Ovary (tissue), 9 donors: ENCODE measurements around the gene TNFRSF19. TPM values are rescaled to one million over a fixed set of nuclear protein-coding genes. Genes with fewer than 3 reads are reported as not detected.
A peak's percentile ranks its signal among the peaks of the same experiment; 100 is the strongest.

Experiments
- DNase-seq, 5 donors: peaks; one replicate each; pipeline ENCODE4 v3.0.0-alpha.2; 2019 to 2020
- H3K27ac ChIP-seq, 2 donors: fragments of 200-600 bp; one replicate each; pipeline versions ENCODE4 v1.5.1 to v1.8.0; 2019 to 2022
- H3K27me3 ChIP-seq: fragments of 200-600 bp; one replicate; pipeline ENCODE4 v1.8.0; 2022
- H3K36me3 ChIP-seq: fragments of 200-600 bp; sonication (generic); one replicate; pipeline ENCODE4 v1.5.1; 2019
- H3K4me1 ChIP-seq: one replicate; pipeline ENCODE4 v1.8.1; 2013; ENCODE audit warnings: mild to moderate bottlenecking, moderate library complexity; ENCODE audit not compliant: insufficient read depth
- H3K4me3 ChIP-seq: fragments of 200-600 bp; sonication (generic); one replicate; pipeline ENCODE4 v1.5.1; 2017
- H3K9me3 ChIP-seq, 2 donors: fragments of 200-600 bp in 1 of 2; sonication (generic) in 1 of 2; one replicate each; pipeline versions ENCODE4 v1.5.1 to v1.8.1; 2013 to 2019; ENCODE audit warnings: mild to moderate bottlenecking in 1 of 2, moderate library complexity in 1 of 2
- CTCF ChIP-seq, 3 donors: fragments of 450-650 bp in 2 of 3; fragments of 200-600 bp in 1 of 3; IDR thresholded peaks; one replicate each; pipeline versions ENCODE4 v1.5.1 to v1.8.0; 2016 to 2022; ENCODE audit warnings: antibody characterized with exemption in 3 of 3, mild to moderate bottlenecking in 1 of 3
- EP300 ChIP-seq: sonication (generic); formaldehyde crosslinking; IDR thresholded peaks from one replicate; pipeline ENCODE4 v1.6.1; 2017; ENCODE audit warnings: antibody characterized with exemption
- POLR2A ChIP-seq: fragments of 450-650 bp; IDR thresholded peaks from one replicate; pipeline ENCODE4 v1.6.1; 2017; ENCODE audit warnings: antibody characterized with exemption, mild to moderate bottlenecking, moderate library complexity
- WGBS, 3 donors: extraction: QIAGEN DNeasy Blood & Tissue Kit in 1 of 3; methylation state at CpG; one replicate each; pipeline versions ENCODE4 v1.1.5 to v1.1.7; 2013 to 2017; 5-methylcytosine and 5-hydroxymethylcytosine counted together
- intact Hi-C, 4 donors: fragments of 100-400 bp; cut with DNase I; formaldehyde crosslinking; loops; one replicate each; pipeline versions ENCODE4 v1.11.0 to v1.15.1; 2022 to 2023
- polyA plus RNA-seq, 2 donors: library from polyadenylated mRNA; stranded (reverse); fragments of 200-250 nt in 1 of 2; fragments of 350-450 nt in 1 of 2; fragmentation: Illumina TruSeq in 1 of 2; extraction: RNeasy Lipid Tissue Mini Kit (QIAGEN cat#74804) in 1 of 2; gene quantifications; one replicate each; pipeline ENCODE4 v1.2.3, GENCODE V29; 2013 to 2014
- total RNA-seq, 7 donors: library from RNA; depleted of rRNA in 2 of 7; stranded (reverse); fragments of >200 nt in 2 of 7; fragmentation: NEBNext Ultra II Directional in 3 of 7; extraction: Animal tissue kit (Norgen Biotek cat#: 25700) in 3 of 7; gene quantifications; one replicate each; pipeline versions ENCODE4 v1.1.0 to v1.2.4, GENCODE V29; 2016 to 2023
- donor health status: DM: no; HTN: no; CAD: no; lungs with moderate emphysema.
- donor health status: DM: no; HTN: no; CAD: no.
- donor health status: Bipolar disorder and iron deficiency.
- donor health status: DM: yes; HTN: yes; CAD: no.
- donor health status: DM: no; HTN: no; CAD: no.
- donor health status: DM: yes; HTN: yes; CAD: no.

The TNFRSF19 gene
- total and polyA plus RNA-seq, 9 donors: 2.6 to 15.3 (median 4.8) TPM

GRCh38 chr13:23578411-23579071 lies 8.3 kb downstream of the TNFRSF19 start:
- no peaks in the 10 kb centered on the region for H3K9me3 ChIP-seq
- no peaks in the 10 kb centered on the region for H3K27me3 ChIP-seq
- H3K4me1 ChIP-seq: peaks cover 2% of the 10 kb centered on the region
- peak; percentile 65 to 83 (median 77) for DNase-seq
- H3K36me3 ChIP-seq: no peaks in the 10 kb centered on the region
- 5 to 9% (median 6%) methylated on average over 23 to 42 of the region's 42 CpGs for WGBS, 3 donors
- H3K27ac ChIP-seq: peak overlapping the region; percentile 68 to 90
- peak overlapping the region; percentile 73 for H3K4me3 ChIP-seq
- TF ChIP-seq POLR2A (no peak), CTCF (IDR thresholded peaks at IDR 0.05) (peak; percentile 46 to 72 (median 62))
- intact Hi-C loops: loop anchor here in 2 of 4 donors (10.0 kb wide), 2 partner anchors 114 to 296 kb away; no protein-coding TSS in a partner anchor

DNA sequence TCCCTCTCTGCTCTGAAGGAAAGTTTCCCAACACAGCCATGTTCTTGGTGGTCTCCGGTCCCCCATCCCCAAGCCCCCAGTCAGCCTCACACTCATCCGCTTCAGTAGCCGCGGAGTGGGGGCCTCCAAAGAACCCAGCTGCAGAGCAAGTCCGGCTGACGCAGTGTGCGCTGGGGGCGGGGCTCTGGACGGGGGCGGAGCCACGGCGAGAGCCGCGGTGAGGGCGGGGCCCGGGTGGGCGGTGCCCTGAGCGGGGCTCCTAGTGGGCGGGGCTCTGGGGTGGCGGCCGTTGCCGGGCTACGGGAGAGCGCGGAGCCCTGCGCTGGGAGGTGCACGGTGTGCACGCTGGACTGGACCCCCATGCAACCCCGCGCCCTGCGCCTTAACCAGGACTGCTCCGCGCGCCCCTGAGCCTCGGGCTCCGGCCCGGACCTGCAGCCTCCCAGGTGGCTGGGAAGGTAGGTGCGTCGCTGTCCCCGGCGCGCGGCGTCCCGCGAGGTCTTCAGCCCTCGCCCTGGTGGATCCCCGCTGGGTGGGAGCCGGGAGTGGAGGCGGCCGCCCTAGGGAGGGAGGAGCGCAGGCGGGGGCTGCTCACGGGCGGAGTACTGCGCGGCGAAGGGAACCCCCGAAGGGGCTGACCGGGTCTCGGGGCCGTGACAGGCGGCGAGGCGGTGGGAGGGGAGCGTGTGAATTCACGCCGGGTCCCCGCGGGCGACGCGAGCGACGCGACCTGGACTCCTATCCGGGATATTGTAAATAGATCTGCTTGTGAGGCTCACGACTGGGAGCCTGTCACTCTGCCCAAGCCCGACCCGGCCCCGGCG lies 9.1 kb downstream of the TNFRSF19 start:
- DNase-seq: peak; percentile 91 to 96 (median 96)
- TF ChIP-seq POLR2A (peak; percentile 42), EP300 (no peak), CTCF (IDR thresholded peaks at IDR 0.05) (no peak)
- intact Hi-C loops: loop anchor here in 2 of 4 donors (10.0 kb wide), 2 partner anchors 114 to 296 kb away; no protein-coding TSS in a partner anchor
- Histone ChIP-seq H3K27me3 (no peaks in the 10 kb centered on the region), H3K36me3 (no peaks in the 10 kb centered on the region), H3K27ac (peak overlapping the region; percentile 68 to 90), H3K4me3 (peak overlapping the region; percentile 73), H3K4me1 (peaks cover 2% of the 10 kb centered on the region), H3K9me3 (no peaks in the 10 kb centered on the region)
- 0 to 2% (median 0%) methylated on average over 34 to 82 of the region's 82 CpGs for WGBS, 3 donors

DNA sequence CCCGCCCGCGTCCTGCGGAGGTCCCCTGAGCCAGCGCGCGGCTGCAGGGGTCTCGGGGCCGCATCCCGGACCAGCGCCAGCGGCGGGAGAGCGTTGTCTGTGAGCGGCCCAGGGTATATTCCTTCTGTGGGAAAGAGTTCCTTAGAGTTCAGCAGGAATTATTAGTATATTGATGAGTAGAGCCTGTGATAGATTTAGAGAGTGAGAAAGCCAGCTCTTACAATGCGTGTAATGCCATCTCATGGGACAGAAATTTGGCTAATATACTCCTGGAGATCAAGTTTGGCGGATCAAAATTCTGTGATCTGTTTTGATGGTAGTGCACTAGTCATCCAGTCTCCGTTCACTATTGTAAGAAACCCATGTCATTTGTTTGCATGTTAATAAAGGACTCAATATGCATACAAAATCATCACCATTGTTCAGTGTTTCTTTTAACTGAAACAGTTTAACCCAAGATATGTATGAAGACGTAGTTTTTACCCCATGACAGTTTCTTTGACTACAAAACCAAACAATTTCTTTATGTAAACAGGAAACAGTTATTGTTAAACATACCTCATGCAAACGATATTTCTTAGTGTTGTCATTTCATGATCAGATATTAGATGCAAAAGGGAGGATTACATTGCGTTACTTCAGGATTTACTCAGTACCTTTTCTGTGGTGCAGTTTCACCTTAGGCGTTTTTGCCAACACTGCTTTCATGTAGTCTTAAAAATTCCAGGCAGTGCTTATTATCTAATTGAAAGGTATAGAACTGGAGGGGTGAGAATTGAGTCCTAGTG lies 9.9 kb downstream of the TNFRSF19 start:
- 13 to 14% (median 13%) methylated on average over 22 of the region's 22 CpGs for WGBS, 3 donors
- intact Hi-C loops: loop anchor here in 2 of 4 donors (10.0 kb wide), 2 partner anchors 115 to 295 kb away; no protein-coding TSS in a partner anchor
- Histone ChIP-seq H3K36me3 (no peaks in the 10 kb centered on the region), H3K27me3 (no peaks in the 10 kb centered on the region), H3K9me3 (no peaks in the 10 kb centered on the region), H3K4me3 (peak overlapping the region; percentile 73), H3K4me1 (peaks cover 2% of the 10 kb centered on the region), H3K27ac (no peak overlapping the region)
- no peak for DNase-seq
- TF ChIP-seq POLR2A (no peak), CTCF (IDR thresholded peaks at IDR 0.05) (no peak), EP300 (no peak)

GRCh38 chr13:23580684-23581060 lies 10.5 kb downstream of the TNFRSF19 start:
- intact Hi-C loops: no loop called here
- Histone ChIP-seq H3K27me3 (no peaks in the 10 kb centered on the region), H3K36me3 (no peaks in the 10 kb centered on the region), H3K4me1 (peaks cover 2% of the 10 kb centered on the region), H3K4me3 (no peak overlapping the region), H3K9me3 (no peaks in the 10 kb centered on the region), H3K27ac (no peak overlapping the region)
- 81 to 92% (median 82%) methylated on average over 1 of the region's 1 CpG for WGBS, 3 donors
- DNase-seq: no peak
- no peak for TF ChIP-seq POLR2A
- no peak for TF ChIP-seq EP300
- TF ChIP-seq CTCF (IDR thresholded peaks at IDR 0.05): no peak
